ENCODE data around the gene IRF7. TPM values are rescaled to one million over a fixed set of nuclear protein-coding genes. Genes with fewer than 3 reads are reported as not detected.

Gene IRF7
- 3.7 and 11.8 TPM in 2 replicates for total RNA-seq (2014; rRNA removed; shearing (Covaris generic))
- 4.7 and 5.1 TPM in 2 replicates for polyA plus RNA-seq (2016; fragmentation: Nextera tagmentation; extraction: Ambion mirVana)

DNA sequence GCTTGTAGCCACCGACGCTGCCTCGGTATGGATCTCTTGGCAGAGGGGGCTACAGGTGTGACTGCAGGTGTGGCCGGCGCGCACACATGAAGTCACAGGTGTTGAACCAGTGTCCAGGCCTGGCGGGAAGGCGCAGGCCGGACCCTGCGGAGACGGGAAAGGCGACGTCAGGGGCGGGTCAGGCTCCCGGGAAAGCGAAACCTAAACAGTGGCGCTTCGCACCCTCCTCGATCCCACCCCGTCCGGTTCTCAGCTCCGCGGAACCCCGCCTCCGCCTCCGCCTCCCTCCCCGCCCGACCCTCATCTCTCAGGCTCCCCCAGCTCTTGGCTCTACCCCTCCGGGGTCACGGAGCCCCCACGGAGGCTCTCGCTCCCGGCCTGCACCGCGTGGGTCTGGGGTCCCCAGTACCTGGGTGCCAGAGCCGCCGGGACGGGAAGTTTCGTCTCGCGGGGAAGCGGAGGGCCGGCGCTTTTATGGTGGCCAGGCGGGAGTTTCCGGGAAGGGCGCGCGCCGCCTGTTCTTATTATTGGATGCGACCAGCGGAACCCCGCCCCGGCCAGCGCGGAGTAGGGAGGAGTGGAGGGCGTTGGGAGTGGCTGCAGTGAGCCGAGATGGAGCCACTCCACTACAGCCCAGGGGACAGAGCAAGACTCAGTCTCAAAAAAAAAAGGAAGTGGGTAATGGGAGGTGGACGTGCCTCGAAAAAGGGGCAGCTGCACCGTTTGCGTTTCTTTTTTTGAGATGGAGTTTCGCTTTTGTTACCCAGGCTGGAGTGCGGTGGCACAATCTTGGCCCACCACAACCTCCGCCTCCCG is at the start of gene IRF7:
TSS of gene IRF7 (minus strand) at position 447 of the 816 bp plus-strand sequence. CDS start 586 bp downstream, outside the sequence.
- Histone ChIP-seq H3K27me3 (replicated peaks; ENCODE audit: insufficient read depth) (no peaks in the 10 kb centered on the region), H3K9ac (peak within 1 kb of the TSS; percentile 86), H3K9me3 (ENCODE audit: low read depth) (no peaks in the 10 kb centered on the region), H3K4me3 (peak within 1 kb of the TSS; percentile 88), H4K20me1 (ENCODE audit: insufficient read depth) (no peaks in the 10 kb centered on the region), H3K4me2 (ENCODE audit: unreplicated experiment) (peak within 1 kb of the TSS; percentile 84), H3F3A (ENCODE audit: insufficient read depth) (peaks cover 7% of the 10 kb centered on the region; the same call in 1 of the 2 replicates), H3K27ac (peak within 1 kb of the TSS; percentile 82), H3K36me3 (ENCODE audit: low read depth) (peaks cover 1% of the 10 kb centered on the region; the same call in 1 of the 2 replicates), H3K79me2 (ENCODE audit: insufficient read depth) (no peaks in the 10 kb centered on the region), H3K9me2 (ENCODE audit: insufficient read depth) (no peaks in the 10 kb centered on the region), H2AFZ (peak within 1 kb of the TSS; percentile 66; the same call in 1 of the 2 replicates), H3K4me1 (ENCODE audit: insufficient read depth) (no peaks in the 10 kb centered on the region)
- peak; percentile 98 for DNase-seq
- TF ChIP-seq EZH2 (IDR thresholded peaks at IDR 0.05; ENCODE audit: insufficient read depth, poor library complexity, severe bottlenecking) (no peak), EZH2phosphoT487 (IDR thresholded peaks at IDR 0.05; ENCODE audit: insufficient read depth, low read depth) (no peak)
- in situ Hi-C loops (cut with MboI), result no loop called here
- 4 to 5% methylated on average over 49 to 66 of the region's 66 CpGs for WGBS, 2 experiments (ENCODE audit: low coverage in 1 of 2, low lambda C conversion rate in 2 of 2, missing lambda C conversion rate in 2 of 2)

- H3K4me2 ChIP-seq (ENCODE audit: unreplicated experiment), result peak overlapping the region; percentile 41
- peaks cover 17% of the 10 kb centered on the region for H3K79me2 ChIP-seq (ENCODE audit: insufficient read depth)
- DNase-seq, result peak; percentile 51
- no peaks in the 10 kb centered on the region for H3K36me3 ChIP-seq (ENCODE audit: low read depth)
- no peaks in the 10 kb centered on the region for H3K9me3 ChIP-seq (ENCODE audit: low read depth)
- no peaks in the 10 kb centered on the region for H4K20me1 ChIP-seq (ENCODE audit: insufficient read depth)
- peak overlapping the region; percentile 45; the same call in 1 of the 2 replicates for H2AFZ ChIP-seq
- peaks cover 10% of the 10 kb centered on the region for H3F3A ChIP-seq (ENCODE audit: insufficient read depth)
- in situ Hi-C loops (cut with MboI), result no loop called here
- no peaks in the 10 kb centered on the region for H3K27me3 ChIP-seq (replicated peaks; ENCODE audit: insufficient read depth)
- H3K9me2 ChIP-seq (ENCODE audit: insufficient read depth), result no peaks in the 10 kb centered on the region
- peak overlapping the region; percentile 74 for H3K27ac ChIP-seq
- H3K4me1 ChIP-seq (ENCODE audit: insufficient read depth), result peaks cover 14% of the 10 kb centered on the region
- TF ChIP-seq EZH2 (IDR thresholded peaks at IDR 0.05; ENCODE audit: insufficient read depth, poor library complexity, severe bottlenecking) (no peak), EZH2phosphoT487 (IDR thresholded peaks at IDR 0.05; ENCODE audit: insufficient read depth, low read depth) (no peak)
- H3K9ac ChIP-seq, result peak overlapping the region; percentile 64
- peak overlapping the region; percentile 29; the same call in 1 of the 2 replicates for H3K4me3 ChIP-seq
- 47 to 50% methylated on average over 9 to 15 of the region's 15 CpGs for WGBS, 2 experiments (ENCODE audit: low coverage in 1 of 2, low lambda C conversion rate in 2 of 2, missing lambda C conversion rate in 2 of 2)
Measured at GRCh38 chr11:665062-665703, 49.4 kb upstream of the IRF7 start.

- DNase-seq, result peak; percentile 77
- Histone ChIP-seq H3K36me3 (ENCODE audit: low read depth) (no peaks in the 10 kb centered on the region), H3K9me2 (ENCODE audit: insufficient read depth) (no peaks in the 10 kb centered on the region), H3K4me2 (ENCODE audit: unreplicated experiment) (no peak overlapping the region), H4K20me1 (ENCODE audit: insufficient read depth) (no peaks in the 10 kb centered on the region), H2AFZ (no peak overlapping the region), H3F3A (ENCODE audit: insufficient read depth) (peaks cover 10% of the 10 kb centered on the region), H3K27me3 (replicated peaks; ENCODE audit: insufficient read depth) (no peaks in the 10 kb centered on the region), H3K4me1 (ENCODE audit: insufficient read depth) (peaks cover 14% of the 10 kb centered on the region), H3K9ac (no peak overlapping the region), H3K79me2 (ENCODE audit: insufficient read depth) (peaks cover 17% of the 10 kb centered on the region), H3K27ac (no peak overlapping the region), H3K9me3 (ENCODE audit: low read depth) (no peaks in the 10 kb centered on the region), H3K4me3 (no peak overlapping the region)
- 47 to 52% methylated on average over 15 of the region's 15 CpGs for WGBS, 2 experiments (ENCODE audit: low coverage in 1 of 2, low lambda C conversion rate in 2 of 2, missing lambda C conversion rate in 2 of 2)
- TF ChIP-seq EZH2phosphoT487 (IDR thresholded peaks at IDR 0.05; ENCODE audit: insufficient read depth, low read depth), result no peak
- TF ChIP-seq EZH2 (IDR thresholded peaks at IDR 0.05; ENCODE audit: insufficient read depth, poor library complexity, severe bottlenecking), result no peak
- in situ Hi-C loops (cut with MboI), result no loop called here
Measured at GRCh38 chr11:662689-663274, 47.0 kb upstream of the IRF7 start.

Measured in GM23248 (cell line).